HG02571 (cell line): ENCODE data around the gene VPS13A.

ENCODE experiments used
- ATAC-seq: cut with Tn5 transposase; IDR thresholded peaks from one replicate; pipeline ENCODE4 v1.9.1; 2021; ENCODE audit warnings: mild to moderate bottlenecking, moderate library complexity; ENCODE audit not compliant: unreplicated experiment

VPS13A gene

GRCh38 chr9:77454663-77455062 is 277.3 kb downstream of the VPS13A start:
- no peak for ATAC-seq

GRCh38 chr9:77455312-77455927 is 278.1 kb downstream of the VPS13A start:
- no peak for ATAC-seq

- peak; percentile 81 for ATAC-seq
Observed at GRCh38 chr9:77456829-77457437, 279.6 kb downstream of the VPS13A start.

GRCh38 chr9:77457916-77458592 is 280.7 kb downstream of the VPS13A start:
- peak; percentile 79 for ATAC-seq

GRCh38 chr9:77460938-77461337 is 283.6 kb downstream of the VPS13A start:
- ATAC-seq: no peak

- ATAC-seq: no peak
Observed at GRCh38 chr9:77462066-77462465, 284.7 kb downstream of the VPS13A start.

GRCh38 chr9:77463151-77463550 is 285.8 kb downstream of the VPS13A start:
- no peak for ATAC-seq

- no peak for ATAC-seq
Observed at GRCh38 chr9:77464661-77465060, 287.3 kb downstream of the VPS13A start.

GRCh38 chr9:77469515-77470231 is 292.3 kb downstream of the VPS13A start:
- no peak for ATAC-seq
